NT2/D1 (cell line): ENCODE measurements around the gene CPO.

ENCODE experiments used
- SUZ12 ChIP-seq: IDR thresholded peaks from 2 replicates; pipeline ENCODE4 v1.6.1; 2011; ENCODE audit not compliant: insufficient read length, insufficient read depth; ENCODE audit errors: extremely low read depth
- YY1 ChIP-seq: IDR thresholded peaks from 2 replicates; pipeline ENCODE4 v1.6.1; 2011; ENCODE audit not compliant: insufficient read length, insufficient read depth
- ZNF274 ChIP-seq: IDR thresholded peaks from 2 replicates; pipeline ENCODE4 v1.6.1; 2011; ENCODE audit warnings: mild to moderate bottlenecking, low read depth, low read length

DNA sequence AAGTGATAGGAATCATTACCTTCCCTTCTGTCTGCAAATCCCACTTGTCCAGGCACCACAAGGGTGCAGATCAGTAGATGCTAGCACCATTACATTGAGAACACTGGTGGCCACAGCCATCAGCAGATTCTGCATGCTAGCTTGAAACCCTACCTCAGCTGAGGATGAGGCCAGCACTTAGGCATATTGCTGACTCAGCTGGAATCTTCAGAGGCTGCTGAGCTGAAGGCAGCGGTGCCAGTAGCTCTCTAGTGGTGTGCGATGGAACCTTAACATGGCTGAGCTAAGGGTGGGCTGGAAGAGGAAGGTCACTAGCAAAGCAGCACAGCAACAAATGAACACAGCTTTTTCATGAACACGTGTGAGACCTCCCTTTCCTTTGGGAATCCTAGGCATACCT lies 19.0 kb upstream of the CPO start:
- TF ChIP-seq ZNF274 = no peak
- no peak for TF ChIP-seq YY1
- TF ChIP-seq SUZ12 = no peak
